GM19452 (cell line): ENCODE data around the gene SPARC.
A peak's percentile ranks its signal among the peaks of the same experiment; 100 is the strongest.
"Not testable (repeated sequence)": the region's sequence is repeated elsewhere in the genome, so short reads cannot be mapped to it uniquely, and the experiment has no call there.

ENCODE experiments used
- ATAC-seq: cut with Tn5 transposase; IDR thresholded peaks from one replicate; pipeline ENCODE4 v1.9.1; 2021; ENCODE audit not compliant: unreplicated experiment

SPARC gene

DNA sequence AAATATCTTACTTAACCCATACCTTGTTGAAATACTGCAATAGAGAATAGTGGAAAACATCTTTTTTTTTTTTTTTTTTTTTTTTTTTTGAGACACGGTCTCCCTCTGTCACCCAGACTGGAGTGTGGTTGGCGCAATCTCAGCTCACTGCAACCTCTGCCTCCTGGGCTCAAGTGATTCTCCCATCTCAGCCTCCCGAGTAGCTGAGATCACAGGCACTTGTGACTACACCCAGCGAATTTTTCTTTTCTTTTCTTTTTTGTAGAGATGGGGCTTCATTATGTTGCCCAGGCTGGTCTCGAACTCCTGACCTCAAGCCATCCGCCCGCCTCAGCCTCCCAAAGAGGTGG is 6.6 kb downstream of the SPARC start:
- not testable (repeated sequence) for ATAC-seq

DNA sequence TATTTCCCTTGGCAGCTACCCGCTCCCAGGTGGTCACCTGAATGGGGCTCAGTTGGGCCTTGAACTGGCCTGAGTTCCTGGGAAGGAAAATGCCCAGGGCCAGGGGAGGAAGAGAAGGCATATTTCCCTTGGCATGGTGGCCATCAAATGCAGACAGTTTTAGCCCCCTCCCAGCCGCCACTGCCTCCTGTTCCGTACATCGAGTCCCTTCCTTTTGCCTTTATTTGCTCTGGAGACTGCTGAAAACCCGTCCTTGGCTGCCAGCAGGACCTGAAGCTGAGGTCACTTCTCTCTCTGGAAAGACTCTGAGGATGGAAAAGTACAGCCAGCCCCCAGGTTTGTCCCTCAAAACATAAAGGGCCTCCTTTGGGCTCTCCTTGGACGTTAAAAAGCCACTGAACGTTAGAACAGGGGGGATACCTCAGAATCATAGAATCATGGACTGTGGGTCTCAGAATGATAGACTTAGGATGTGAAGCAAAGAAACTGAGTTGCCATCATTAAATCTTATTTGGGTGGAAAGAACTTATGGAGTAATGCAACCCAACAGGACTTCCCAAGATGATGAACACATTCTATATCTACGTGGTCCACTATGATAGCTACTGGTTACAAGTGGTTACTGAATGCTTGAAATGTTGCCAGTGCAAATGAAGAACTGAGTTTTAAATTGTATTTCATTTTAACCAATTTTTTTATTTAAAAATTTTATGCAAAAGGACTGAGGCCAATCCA is 7.1 kb downstream of the SPARC start:
- no peak for ATAC-seq

DNA sequence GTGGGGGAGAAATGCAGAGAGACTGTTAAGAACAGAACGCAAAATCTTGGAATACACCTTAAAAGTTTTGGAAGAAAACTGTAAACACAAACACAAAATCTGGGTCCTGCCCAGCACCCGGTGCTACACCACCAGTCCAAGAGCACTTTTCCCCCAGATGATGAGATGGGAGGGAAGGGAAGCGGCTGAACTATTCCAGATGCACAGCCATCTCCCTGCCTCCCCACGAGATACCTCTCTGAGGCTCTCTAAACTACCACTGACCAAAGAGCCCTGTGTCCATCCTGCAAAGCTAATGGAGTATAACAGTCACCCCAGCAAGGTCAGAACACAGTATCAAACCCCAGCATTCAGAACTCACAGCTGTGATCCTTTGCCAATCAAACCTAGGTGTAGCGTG is 8.0 kb downstream of the SPARC start:
- ATAC-seq, result no peak

- no peak for ATAC-seq
Observed at GRCh38 chr5:151677776-151678545, 8.8 kb downstream of the SPARC start.

DNA sequence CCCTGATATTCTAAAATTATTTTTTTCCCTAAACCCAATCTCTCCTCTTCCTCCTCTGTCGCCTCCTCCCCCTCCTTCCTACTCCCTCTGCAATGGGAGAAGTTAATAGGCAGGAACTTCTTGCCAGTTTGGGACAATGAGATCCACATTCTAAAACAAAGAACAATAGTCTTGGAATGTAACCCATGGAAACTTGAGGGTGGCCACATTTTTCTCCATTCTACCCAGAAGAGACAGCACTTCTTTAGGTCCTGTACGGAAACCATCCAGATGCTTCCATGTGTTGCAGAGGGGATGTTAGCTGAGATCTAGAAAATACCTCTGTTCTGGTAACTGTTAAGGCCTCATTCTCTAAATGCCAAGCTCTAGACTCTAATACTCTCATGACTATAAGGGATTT is 10.0 kb downstream of the SPARC start:
- ATAC-seq, result no peak

DNA sequence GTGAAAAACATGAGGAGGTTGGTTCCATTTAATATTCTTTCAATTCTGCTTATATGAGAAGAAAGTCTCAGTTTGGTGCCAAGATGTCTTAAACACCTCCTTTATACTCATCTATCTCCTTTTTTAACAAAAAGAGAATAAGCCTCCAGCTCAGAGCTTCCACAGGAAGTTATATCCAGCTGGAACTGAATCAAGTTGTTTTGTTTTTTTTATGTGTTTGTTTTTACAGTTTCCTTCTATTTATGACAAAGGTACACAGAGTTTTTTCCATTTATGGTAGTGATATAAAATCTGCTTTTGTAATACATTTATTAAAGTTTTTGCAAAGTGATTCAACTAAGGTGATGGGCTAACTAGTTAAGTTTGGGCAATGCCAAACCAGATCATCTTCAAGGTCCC is 10.4 kb downstream of the SPARC start:
- ATAC-seq, result no peak

DNA sequence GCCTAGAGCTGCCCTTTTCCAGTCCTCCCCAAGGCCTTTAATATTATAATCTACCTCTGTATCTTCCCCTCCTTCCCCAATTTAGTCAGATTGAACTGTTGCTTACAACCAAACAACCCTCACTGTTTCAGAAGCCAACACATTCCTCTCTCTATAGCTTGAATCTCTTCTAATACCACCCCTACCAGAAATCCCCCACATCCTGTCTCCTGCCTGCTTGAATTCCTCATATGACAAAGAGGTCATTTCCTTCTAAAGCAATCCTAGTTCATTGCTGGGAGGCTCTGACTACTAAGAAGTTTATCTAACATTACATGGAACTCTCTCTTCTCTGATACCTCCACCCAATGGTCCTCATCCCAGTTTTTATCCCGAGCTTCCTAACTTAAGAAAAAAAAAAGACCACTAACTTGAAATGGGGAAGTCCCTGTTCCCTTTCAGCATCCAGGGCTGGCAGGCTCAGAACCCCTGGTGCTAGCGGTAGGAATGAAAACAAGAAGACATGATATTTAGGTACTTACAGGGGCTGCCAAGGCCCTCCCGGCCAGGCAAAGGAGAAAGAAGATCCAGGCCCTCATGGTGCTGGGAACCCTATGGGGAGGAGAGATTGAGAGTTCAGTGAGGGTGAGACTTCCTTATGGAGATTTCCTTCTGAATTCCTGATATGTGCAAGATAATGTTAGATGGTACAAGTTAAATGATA is 11.0 kb downstream of the SPARC start:
- no peak for ATAC-seq

DNA sequence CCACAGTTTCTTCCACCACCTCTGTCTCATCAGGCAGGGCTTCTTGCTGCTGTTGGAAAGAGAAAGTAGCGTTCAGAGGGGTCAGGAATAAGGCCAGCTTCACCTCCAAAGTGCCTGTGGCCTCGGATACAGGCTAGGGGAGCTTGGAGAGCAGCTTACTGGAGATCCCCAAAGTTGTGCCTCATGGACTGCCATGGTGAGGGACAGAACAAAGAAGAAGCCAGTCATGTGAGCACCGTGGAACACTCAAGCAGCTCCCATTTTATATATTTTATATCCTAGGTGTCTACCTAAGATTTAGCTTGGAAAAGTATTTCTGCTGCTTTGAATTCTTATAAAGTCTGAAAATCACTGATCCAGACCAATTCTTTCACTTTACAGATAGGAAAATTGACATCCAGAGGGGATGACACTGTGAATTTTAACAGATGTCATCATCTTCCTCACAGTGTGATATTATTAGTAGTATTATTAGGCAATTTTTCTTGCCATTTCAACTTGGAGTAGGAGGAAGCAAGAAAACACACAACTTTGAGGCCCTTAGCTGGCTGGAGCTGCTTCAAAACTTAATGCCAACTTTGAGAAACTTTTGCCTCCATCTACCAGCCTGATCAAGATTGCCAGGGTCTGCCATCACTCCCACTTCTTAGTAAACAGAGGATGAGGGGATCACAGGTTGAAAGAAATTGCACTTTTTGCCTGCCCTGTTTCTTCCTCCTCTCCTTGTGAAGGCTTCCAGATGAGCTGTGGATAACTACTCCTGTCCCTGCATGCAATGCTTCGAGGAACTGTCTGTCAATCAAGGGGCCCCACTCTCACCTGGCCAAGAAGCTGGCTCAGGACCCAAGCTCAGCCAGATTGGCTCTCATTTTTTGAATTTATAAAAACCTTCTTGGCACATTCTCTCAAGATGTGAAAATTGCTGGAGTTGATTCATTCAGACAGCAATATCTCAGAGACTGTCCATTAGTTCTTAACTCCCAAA is 11.8 kb downstream of the SPARC start:
- no peak for ATAC-seq

DNA sequence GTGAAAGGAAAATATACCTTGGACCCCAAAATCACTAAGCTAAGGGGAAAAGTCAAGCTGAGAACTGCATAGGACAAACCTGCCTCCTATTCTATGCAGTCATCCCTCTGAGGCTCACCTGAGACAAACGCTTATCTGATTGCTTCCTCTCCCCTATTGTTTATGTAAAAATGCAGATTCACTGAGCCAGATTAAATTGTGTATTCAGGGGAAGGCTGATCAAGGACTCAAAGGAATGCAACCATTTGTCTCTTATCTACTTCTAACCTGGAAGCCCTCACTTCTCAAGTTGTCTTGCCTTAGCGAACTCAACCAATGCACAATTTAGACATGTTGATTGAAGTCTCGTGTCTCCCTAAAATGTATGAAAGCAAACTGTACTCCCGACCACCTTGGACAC is 13.3 kb downstream of the SPARC start:
- no peak for ATAC-seq

DNA sequence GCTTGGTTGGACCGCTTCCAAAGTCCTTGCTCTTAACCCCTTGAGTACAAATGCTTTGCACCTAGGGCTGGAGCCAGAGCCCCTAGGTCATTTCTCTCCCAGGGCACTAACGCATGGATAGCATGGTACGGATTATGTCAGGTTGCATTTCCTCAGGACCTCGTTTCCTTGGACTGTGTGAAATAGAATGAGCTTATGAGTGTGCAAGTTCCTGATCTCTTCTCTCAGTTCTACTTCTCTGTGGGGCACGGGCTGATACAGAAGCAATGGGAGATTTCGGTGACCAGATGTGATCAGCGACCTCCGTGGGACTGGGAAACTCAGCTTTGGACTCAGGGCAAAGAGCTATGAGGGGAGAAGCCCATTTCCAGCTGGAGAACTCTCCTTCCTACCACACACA is 14.2 kb downstream of the SPARC start:
- ATAC-seq, result no peak

DNA sequence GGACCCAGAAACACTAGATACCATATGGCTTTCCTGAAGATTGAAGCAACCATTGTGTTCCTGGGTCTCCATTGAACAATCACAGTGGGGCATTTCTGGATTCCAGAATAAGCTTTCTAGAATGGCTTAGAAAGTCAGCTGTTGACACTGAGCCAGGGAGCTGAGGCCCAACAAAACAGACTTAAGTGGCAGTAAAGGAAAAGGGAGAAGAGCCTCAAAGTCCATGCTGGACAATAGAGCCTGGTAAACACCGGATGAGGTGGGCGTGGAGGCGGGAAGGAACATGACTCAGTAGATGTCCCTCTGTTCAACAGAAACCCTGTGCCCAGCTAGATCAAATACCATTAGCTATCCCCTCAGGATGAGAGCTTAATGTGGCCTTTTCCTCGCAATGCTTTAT is 14.8 kb downstream of the SPARC start:
- ATAC-seq, result no peak

- no peak for ATAC-seq
Observed at GRCh38 chr5:151670953-151671636, 15.6 kb downstream of the SPARC start.

- no peak for ATAC-seq
Observed at GRCh38 chr5:151670083-151670686, 16.5 kb downstream of the SPARC start.

- no peak for ATAC-seq
Observed at GRCh38 chr5:151667083-151667482, 19.6 kb downstream of the SPARC start.

DNA sequence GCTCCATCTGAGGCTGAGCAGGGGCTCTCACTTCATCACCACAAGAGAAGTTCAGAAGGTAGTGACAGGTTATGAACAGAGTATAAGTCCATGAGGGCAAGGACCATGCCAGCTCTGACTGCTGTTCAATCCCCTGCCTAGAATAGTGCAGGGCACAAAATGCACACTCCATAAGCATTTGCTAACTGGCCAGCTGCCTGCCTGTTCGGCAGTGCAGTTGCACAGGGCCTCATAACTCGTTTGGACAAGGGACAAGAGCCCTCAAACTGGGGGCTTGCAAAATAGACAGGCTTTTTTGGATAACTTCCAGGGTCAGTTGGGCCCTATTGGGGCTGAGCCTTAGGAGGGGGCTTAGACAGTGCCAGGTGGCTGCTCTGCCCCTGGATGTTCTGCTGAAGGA is 21.1 kb downstream of the SPARC start:
- ATAC-seq, result no peak

GRCh38 chr5:151664694-151665585 is 21.8 kb downstream of the SPARC start:
- no peak for ATAC-seq

GRCh38 chr5:151663617-151664293 is 23.0 kb downstream of the SPARC start:
- no peak for ATAC-seq

DNA sequence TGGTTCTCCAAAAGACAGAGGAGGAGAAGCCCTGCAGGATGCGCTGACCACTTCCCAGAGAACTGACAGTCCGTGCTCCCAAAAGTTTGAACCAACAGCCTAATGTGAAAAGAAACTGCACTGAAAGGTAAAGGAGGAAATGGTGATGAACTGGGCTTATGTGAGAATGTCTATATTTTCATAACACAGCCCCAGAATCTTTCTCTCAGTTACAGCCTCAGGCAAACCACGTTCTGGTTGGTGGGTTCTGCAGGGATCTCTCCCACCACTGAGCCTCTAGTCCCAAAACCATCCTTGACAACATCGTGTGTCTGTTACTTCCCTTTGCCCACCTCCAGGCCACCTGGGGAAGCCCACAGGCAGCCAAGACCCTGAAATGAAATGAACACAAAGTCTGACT is 23.9 kb downstream of the SPARC start:
- ATAC-seq, result peak; percentile 30
